ENCODE data around the gene HLF.

Gene HLF

GRCh38 chr17:55284001-55284884 lies 19.5 kb downstream of the HLF start:
- DNase-seq (ENCODE audit: low read depth in 2 of 2), result no peak
- no peak for TF ChIP-seq CTCF (IDR thresholded peaks at IDR 0.05; ENCODE audit: low read depth, low read length)
- H3K4me3 ChIP-seq (replicated peaks in 1 of 2; ENCODE audit: low read depth in 2 of 2, low read length in 2 of 2), result no peak overlapping the region

GRCh38 chr17:55284944-55285339 lies 20.2 kb downstream of the HLF start:
- H3K4me3 ChIP-seq (replicated peaks in 1 of 2; ENCODE audit: low read depth in 2 of 2, low read length in 2 of 2), result no peak overlapping the region
- no peak for TF ChIP-seq CTCF (IDR thresholded peaks at IDR 0.05; ENCODE audit: low read depth, low read length)
- no peak for DNase-seq (ENCODE audit: low read depth in 2 of 2)

- peak; percentile 65 to 85 for DNase-seq (ENCODE audit: low read depth in 2 of 2)
- TF ChIP-seq CTCF (IDR thresholded peaks at IDR 0.05; ENCODE audit: low read depth, low read length), result no peak
- H3K4me3 ChIP-seq (replicated peaks in 1 of 2; ENCODE audit: low read depth in 2 of 2, low read length in 2 of 2), result no peak overlapping the region
Measured at GRCh38 chr17:55285340-55286301, 20.9 kb downstream of the HLF start.

GRCh38 chr17:55286681-55287589 lies 22.2 kb downstream of the HLF start:
- TF ChIP-seq CTCF (IDR thresholded peaks at IDR 0.05; ENCODE audit: low read depth, low read length), result no peak
- DNase-seq (ENCODE audit: low read depth in 2 of 2), result peak in 1 of 2 donors; percentile 39
- H3K4me3 ChIP-seq (replicated peaks in 1 of 2; ENCODE audit: low read depth in 2 of 2, low read length in 2 of 2), result no peak overlapping the region

GRCh38 chr17:55288356-55289105 lies 23.8 kb downstream of the HLF start:
- TF ChIP-seq CTCF (IDR thresholded peaks at IDR 0.05; ENCODE audit: low read depth, low read length), result no peak
- no peak for DNase-seq (ENCODE audit: low read depth in 2 of 2)
- no peak overlapping the region for H3K4me3 ChIP-seq (replicated peaks in 1 of 2; ENCODE audit: low read depth in 2 of 2, low read length in 2 of 2)
